ENCODE measurements around the gene SAMD4B.
"Not testable (repeated sequence)": the region's sequence is repeated elsewhere in the genome, so short reads cannot be mapped to it uniquely, and the experiment has no call there.

The SAMD4B gene

DNA sequence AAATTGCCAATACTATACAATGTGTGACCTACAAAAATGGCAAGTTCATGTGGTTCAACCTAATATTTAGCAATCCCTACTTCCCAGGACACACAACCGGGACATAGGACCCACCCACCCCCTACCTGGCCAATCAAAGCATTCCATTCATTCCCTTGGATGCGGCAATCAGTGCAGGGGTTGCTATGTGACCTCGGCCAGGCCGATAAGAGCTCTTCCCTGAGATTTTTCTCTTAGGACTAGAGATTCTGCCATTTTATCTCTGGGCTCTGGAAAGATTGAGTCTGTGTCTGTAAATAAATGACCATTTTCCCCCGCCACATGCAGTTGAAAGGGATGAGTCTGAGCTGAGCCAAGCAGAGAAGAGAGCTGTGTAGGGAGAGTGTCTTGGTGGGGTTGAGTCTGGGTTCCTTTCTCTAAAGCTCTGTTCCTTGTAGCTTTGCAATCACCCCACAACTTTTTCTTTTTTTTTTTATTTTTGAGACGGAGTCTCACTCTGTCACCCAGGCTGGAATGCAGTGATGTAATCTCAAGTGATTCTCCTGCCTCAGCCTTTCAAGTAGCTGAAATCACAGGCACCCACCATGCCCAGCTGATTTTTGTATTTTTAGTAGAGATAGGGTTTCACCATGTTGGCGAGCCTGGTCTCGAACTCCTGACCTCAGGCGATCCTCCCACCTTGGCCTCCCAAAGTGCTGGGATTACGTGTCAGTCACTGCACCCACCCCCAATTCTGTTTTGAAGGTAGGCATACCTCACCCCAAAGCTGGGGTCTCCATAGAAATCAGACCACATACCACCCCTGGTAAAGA lies 38.6 kb upstream of the SAMD4B start:
- peaks cover 32% of the 10 kb centered on the region for H3K27me3 ChIP-seq (ENCODE audit: control insufficient read depth, insufficient read depth, low read length)
- H3K9ac ChIP-seq (ENCODE audit: low read length), result no peak overlapping the region

DNA sequence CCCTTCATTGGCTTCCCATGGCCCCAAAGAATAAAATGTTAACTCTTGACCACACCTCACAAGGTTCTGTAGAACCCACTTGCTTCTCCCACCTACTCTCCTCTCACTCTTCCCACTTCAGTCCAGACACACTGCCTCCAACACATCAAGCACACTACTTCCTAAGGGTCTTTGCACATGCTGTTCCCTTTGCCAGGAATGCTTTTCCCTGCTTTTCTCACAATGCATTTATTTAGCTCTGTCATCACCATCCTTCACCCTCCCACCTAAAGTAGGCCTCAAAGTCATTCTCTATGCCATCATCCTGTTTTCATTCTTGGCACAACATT lies 38.1 kb upstream of the SAMD4B start:
- Histone ChIP-seq H3K4me3 (ENCODE audit: low read depth, low read length) (no peak overlapping the region), H3K27me3 (ENCODE audit: control insufficient read depth, insufficient read depth, low read length) (peaks cover 32% of the 10 kb centered on the region), H3K27ac (ENCODE audit: low read depth, low read length) (no peak overlapping the region), H3K36me3 (ENCODE audit: control insufficient read depth, insufficient read depth, low read length) (no peaks in the 10 kb centered on the region), H3K9me3 (ENCODE audit: control insufficient read depth, insufficient read depth, low read depth, low read length) (no peaks in the 10 kb centered on the region), H3K4me1 (ENCODE audit: control insufficient read depth, insufficient read depth, low read length) (peaks cover 30% of the 10 kb centered on the region), H3K9ac (ENCODE audit: low read length) (no peak overlapping the region)

More for the DNA sequence above, 38.6 kb upstream of the SAMD4B start:
- Histone ChIP-seq H3K4me1 (ENCODE audit: control insufficient read depth, insufficient read depth, low read length) (peaks cover 25% of the 10 kb centered on the region), H3K27ac (ENCODE audit: low read depth, low read length) (no peak overlapping the region), H3K36me3 (ENCODE audit: control insufficient read depth, insufficient read depth, low read length) (no peaks in the 10 kb centered on the region), H3K4me3 (ENCODE audit: low read depth, low read length) (no peak overlapping the region), H3K9me3 (ENCODE audit: control insufficient read depth, insufficient read depth, low read depth, low read length) (no peaks in the 10 kb centered on the region)

DNA sequence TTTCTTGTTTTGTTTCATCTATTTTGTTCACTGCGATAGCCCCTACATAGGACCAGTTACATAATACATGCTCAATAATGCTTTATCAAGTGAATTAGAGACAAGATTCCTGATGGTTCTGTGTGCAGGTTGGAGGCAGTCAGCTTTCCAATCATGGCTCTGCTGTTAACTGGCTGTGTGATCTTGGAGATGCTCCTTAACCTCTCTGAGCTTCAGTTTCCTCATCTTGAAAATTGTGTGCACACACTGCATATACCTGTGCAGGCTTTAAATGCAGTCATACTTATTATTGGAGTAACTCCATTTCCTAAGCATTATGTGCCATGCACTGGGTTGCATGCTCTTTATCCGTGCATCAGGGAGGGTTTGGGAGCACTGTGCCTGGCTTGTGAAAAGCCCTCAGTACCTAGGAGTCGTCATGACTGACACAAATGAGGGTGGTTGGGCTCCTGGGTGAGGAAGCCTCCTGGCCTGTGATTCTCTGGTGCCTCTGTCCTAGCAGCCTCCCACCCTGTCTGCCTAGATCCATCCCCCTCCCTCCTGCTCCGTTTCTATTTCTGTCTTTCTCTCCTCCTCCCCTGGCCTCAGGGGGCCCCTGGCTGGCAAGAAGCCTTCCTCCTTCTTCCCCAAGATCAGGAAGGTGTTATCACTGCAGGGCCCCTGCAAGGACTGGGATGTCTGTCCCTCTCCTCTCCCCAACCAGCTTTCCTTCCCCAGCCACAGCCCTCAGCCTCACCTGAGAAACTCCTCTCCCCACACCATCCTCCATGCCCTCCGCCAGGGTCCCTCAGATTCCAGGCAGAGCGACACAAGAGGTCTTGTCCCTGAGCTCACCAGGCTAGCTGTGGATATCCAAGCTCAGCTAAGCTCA lies 37.3 kb upstream of the SAMD4B start:
- Histone ChIP-seq H3K9me3 (ENCODE audit: control insufficient read depth, insufficient read depth, low read depth, low read length) (no peaks in the 10 kb centered on the region), H3K4me1 (ENCODE audit: control insufficient read depth, insufficient read depth, low read length) (peaks cover 30% of the 10 kb centered on the region), H3K27ac (ENCODE audit: low read depth, low read length) (no peak overlapping the region), H3K27me3 (ENCODE audit: control insufficient read depth, insufficient read depth, low read length) (peaks cover 32% of the 10 kb centered on the region), H3K36me3 (ENCODE audit: control insufficient read depth, insufficient read depth, low read length) (no peaks in the 10 kb centered on the region), H3K9ac (ENCODE audit: low read length) (peak overlapping the region; percentile 1), H3K4me3 (ENCODE audit: low read depth, low read length) (no peak overlapping the region; the same call in 1 of the 2 replicates)

DNA sequence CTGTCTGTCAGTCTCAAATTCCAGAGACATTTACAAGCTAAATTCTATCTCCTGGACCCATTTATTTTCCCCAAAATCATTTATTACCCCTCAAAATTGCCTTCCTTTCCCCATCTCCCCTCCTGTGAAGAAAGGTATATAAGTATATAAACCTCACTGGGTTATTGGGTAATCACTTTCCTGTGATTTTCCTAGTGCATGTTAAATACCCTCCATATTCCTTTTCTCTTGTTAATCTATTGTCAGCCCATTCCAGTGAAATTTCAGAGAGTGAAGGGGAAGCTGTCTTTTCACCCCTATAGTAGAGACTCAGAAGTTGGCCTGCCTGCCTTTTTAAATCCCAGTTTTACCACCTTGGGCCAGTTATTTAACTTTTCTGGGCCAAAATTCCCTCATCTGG lies 36.1 kb upstream of the SAMD4B start:
- Histone ChIP-seq H3K27me3 (ENCODE audit: control insufficient read depth, insufficient read depth, low read length) (peaks cover 32% of the 10 kb centered on the region), H3K4me3 (ENCODE audit: low read depth, low read length) (peak overlapping the region; percentile 71; the same call in 1 of the 2 replicates), H3K36me3 (ENCODE audit: control insufficient read depth, insufficient read depth, low read length) (no peaks in the 10 kb centered on the region), H3K9ac (ENCODE audit: low read length) (no peak overlapping the region), H3K27ac (ENCODE audit: low read depth, low read length) (no peak overlapping the region), H3K9me3 (ENCODE audit: control insufficient read depth, insufficient read depth, low read depth, low read length) (no peaks in the 10 kb centered on the region), H3K4me1 (ENCODE audit: control insufficient read depth, insufficient read depth, low read length) (peaks cover 38% of the 10 kb centered on the region)

DNA sequence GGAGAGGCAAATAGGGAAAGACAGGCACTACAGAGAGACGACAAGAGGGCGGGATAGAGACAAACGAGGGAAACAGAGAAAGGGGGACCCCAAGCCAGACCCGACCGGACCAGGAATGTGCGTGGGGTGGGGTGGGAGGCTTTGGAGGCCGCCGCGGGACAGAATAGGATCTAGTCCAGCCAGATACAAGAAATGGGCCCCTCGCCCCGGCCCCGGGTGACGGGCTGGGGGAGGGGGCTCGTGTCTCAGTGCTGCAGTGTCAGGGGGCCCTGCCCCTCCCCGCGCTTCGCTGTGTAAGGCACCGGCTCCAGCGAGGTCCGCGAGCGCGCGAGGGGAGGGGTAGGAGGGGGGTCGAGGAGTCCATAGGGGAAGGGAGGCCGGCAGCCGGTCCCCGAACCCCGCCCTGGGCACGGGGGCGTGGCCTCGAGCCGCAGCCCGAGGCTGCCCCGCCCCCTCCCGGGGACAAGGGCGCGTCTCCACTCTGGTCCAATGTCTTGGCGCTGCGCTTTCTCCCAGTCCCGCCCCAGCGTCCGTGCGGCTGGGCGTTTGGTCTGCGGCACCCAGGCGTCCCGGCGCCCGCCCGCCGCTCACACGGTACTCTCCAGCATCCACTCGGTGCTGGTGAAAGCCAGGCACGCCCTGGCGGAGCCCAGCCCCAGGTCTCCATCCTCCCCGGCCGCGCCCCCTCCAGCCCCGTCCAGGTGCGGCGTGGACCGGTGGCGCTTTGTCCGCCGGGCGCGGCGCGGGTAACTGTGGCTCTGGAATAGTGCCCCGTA lies 35.0 kb upstream of the SAMD4B start:
- H3K4me3 ChIP-seq (ENCODE audit: low read depth, low read length), result peak overlapping the region; percentile 71
- peak overlapping the region; percentile 63 for H3K9ac ChIP-seq (ENCODE audit: low read length)

DNA sequence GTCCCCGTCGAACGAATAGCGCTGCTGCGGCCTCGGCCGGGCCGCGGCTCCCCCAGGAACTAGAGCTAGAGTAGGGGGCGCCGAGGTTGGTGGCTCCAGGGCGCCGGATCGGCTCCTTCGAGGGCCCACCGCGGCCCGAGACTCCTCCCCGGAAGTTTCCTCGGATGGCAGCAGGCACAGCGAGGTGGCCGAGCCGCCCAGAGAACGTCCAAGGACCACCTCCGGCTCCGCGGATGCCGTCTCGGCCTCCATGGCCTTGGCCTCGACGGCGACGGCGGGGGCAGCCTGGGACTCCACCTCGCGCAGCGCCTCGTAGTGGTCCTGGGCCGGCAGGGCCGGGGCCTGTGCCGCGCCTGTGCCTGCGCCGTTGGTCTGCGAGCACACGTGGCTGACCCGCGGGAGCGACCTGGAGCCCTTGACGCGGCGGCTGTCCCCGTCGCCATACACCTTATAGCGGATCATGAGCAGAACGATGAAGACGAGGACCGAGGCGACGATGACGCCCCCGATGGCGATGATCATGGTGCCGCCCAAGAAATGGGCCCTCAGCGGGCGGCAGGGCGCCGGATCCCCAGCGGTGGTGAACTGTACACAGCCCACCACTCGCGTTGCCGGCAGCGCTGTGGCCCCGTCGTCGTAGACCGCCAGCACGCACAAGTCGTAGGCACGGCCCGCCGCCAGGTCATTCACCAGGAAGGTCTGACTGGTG lies 34.2 kb upstream of the SAMD4B start:
- no peaks in the 10 kb centered on the region for H3K9me3 ChIP-seq (ENCODE audit: control insufficient read depth, insufficient read depth, low read depth, low read length)
- H3K9ac ChIP-seq (ENCODE audit: low read length), result peak overlapping the region; percentile 63
- H3K27ac ChIP-seq (ENCODE audit: low read depth, low read length), result no peak overlapping the region
- H3K36me3 ChIP-seq (ENCODE audit: control insufficient read depth, insufficient read depth, low read length), result no peaks in the 10 kb centered on the region
- peaks cover 41% of the 10 kb centered on the region for H3K4me1 ChIP-seq (ENCODE audit: control insufficient read depth, insufficient read depth, low read length)
- peak overlapping the region; percentile 71 for H3K4me3 ChIP-seq (ENCODE audit: low read depth, low read length)
- H3K27me3 ChIP-seq (ENCODE audit: control insufficient read depth, insufficient read depth, low read length), result peaks cover 32% of the 10 kb centered on the region

More for the DNA sequence above, 35.0 kb upstream of the SAMD4B start:
- no peak overlapping the region for H3K27ac ChIP-seq (ENCODE audit: low read depth, low read length)
- peaks cover 41% of the 10 kb centered on the region for H3K4me1 ChIP-seq (ENCODE audit: control insufficient read depth, insufficient read depth, low read length)
- peaks cover 32% of the 10 kb centered on the region for H3K27me3 ChIP-seq (ENCODE audit: control insufficient read depth, insufficient read depth, low read length)
- H3K9me3 ChIP-seq (ENCODE audit: control insufficient read depth, insufficient read depth, low read depth, low read length), result no peaks in the 10 kb centered on the region
- H3K36me3 ChIP-seq (ENCODE audit: control insufficient read depth, insufficient read depth, low read length), result no peaks in the 10 kb centered on the region

DNA sequence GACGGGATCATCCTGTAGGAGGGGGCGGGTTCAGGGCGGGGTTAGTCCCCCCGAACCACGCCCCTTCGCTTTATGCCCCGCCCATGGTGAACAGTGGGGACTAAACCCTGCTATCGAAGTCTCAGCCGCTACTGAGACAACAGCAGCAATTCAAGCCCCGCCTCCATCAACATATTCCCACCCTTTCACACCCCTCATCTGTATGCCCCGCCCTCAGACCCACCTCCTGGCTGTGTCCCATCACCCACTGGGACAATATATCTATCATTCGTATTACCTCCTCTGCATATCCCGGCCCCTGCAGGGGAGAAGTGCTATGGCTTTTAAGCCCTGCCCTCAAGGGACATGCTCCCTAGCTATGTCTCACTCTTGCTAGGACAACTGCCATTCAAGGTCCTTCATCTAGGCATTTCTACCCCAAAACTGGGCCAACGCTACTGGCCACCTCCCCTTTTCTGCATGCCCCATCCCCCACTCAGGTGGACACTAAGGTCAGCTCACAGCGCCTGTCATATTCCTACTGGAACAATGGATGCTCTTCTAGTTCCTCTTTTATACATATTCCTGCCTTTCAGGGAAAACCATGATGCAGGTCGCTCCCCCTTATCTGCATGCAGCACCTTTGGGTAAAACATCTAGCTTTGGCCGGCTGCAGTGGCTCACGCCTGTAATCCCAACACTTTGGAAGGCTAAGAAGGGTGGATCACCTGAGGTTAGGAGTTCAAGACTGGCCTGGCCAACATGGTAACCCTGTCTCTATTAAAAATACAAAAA lies 33.5 kb upstream of the SAMD4B start:
- H3K4me3 ChIP-seq (ENCODE audit: low read depth, low read length), result peak overlapping the region; percentile 71
- 0 out of 2 replicates have a peak, but pooled peaks cover 4% of the 10 kb centered on the region for H3K36me3 ChIP-seq (ENCODE audit: control insufficient read depth, insufficient read depth, low read length)

DNA sequence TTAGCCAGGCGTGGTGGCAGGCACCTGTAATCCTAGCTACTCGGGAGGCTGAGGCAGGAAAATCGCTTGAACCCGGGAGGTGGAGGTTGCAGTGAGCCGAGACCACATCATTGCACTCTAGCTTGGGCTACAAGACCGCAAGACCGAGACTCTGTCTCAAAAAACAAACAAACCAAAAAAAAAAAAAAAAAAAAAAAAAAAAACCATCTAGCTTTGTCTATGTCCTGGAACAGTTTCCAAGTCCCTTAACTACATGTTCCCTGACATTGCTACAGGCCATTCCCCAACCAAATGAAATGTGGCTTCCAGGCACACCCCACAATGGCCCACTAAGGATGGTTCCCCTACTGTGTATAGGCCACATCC lies 32.9 kb upstream of the SAMD4B start:
- H3K4me1 ChIP-seq (ENCODE audit: control insufficient read depth, insufficient read depth, low read length), result peaks cover 37% of the 10 kb centered on the region; the same call in 1 of the 2 replicates
- H3K36me3 ChIP-seq (ENCODE audit: control insufficient read depth, insufficient read depth, low read length); H3K9ac ChIP-seq (ENCODE audit: low read length); H3K4me3 ChIP-seq (ENCODE audit: low read depth, low read length); H3K27ac ChIP-seq (ENCODE audit: low read depth, low read length); H3K9me3 ChIP-seq (ENCODE audit: control insufficient read depth, insufficient read depth, low read depth, low read length): not testable (repeated sequence)
- peaks cover 32% of the 10 kb centered on the region for H3K27me3 ChIP-seq (ENCODE audit: control insufficient read depth, insufficient read depth, low read length)

More for the DNA sequence above, 33.5 kb upstream of the SAMD4B start:
- H3K9me3 ChIP-seq (ENCODE audit: control insufficient read depth, insufficient read depth, low read depth, low read length), result no peaks in the 10 kb centered on the region
- no peak overlapping the region for H3K9ac ChIP-seq (ENCODE audit: low read length)
- H3K27me3 ChIP-seq (ENCODE audit: control insufficient read depth, insufficient read depth, low read length), result peaks cover 32% of the 10 kb centered on the region
- H3K4me1 ChIP-seq (ENCODE audit: control insufficient read depth, insufficient read depth, low read length), result peaks cover 37% of the 10 kb centered on the region
- no peak overlapping the region for H3K27ac ChIP-seq (ENCODE audit: low read depth, low read length)

DNA sequence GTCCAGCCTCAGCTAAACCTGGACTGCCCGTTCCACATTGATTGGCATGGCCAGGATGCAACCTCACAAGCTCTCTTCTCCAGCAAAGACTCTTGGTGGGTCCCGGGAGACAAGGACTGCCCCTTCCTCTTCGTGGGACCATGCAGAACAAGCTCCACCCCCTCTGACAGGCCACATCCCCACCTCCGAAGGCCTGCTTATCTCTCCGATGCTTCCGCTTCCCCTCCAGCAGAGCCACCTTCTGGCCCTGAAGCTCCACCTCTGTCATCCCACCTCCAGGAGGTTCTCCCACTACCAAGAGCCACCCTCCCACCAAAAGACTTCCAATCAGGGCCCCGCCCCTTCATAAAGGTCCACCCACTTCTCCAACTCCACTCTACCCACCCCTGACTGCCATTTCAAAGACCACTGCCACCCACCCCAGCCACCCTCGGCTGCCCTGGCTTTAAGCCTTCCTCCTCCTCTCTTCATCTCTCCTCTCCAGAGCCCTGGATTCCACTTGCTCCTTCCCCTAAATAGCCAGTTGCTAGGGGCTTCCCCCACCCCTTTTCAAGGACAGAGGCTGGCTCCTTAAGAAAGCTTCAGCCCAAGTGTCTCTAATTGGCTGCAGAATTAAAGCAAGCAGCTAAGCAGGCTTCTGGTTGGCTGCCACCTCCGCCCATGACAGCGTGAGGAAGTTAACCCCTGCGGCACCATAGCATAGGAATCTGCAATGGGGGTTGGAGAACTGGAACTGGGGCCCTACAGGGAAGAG lies 31.5 kb upstream of the SAMD4B start:
- Histone ChIP-seq H3K9me3 (ENCODE audit: control insufficient read depth, insufficient read depth, low read depth, low read length) (no peaks in the 10 kb centered on the region), H3K36me3 (ENCODE audit: control insufficient read depth, insufficient read depth, low read length) (peaks cover 15% of the 10 kb centered on the region; the same call in 1 of the 2 replicates), H3K9ac (ENCODE audit: low read length) (no peak overlapping the region), H3K4me1 (ENCODE audit: control insufficient read depth, insufficient read depth, low read length) (peaks cover 27% of the 10 kb centered on the region; the same call in 1 of the 2 replicates), H3K4me3 (ENCODE audit: low read depth, low read length) (no peak overlapping the region; the same call in 1 of the 2 replicates), H3K27ac (ENCODE audit: low read depth, low read length) (no peak overlapping the region), H3K27me3 (ENCODE audit: control insufficient read depth, insufficient read depth, low read length) (peaks cover 22% of the 10 kb centered on the region)
